Heart right ventricle (tissue), 16 donors: ENCODE results near the gene GUCA2B. TPM values are rescaled to one million over a fixed set of nuclear protein-coding genes. Genes with fewer than 3 reads are reported as not detected.

Experiments
- ATAC-seq, 8 donors: fragments of 200-7000 bp; cut with Tn5 transposase; one replicate each; pipeline ENCODE4 v1.9.1; 2020; ENCODE audit warnings: mild to moderate bottlenecking in 8 of 8, moderate library complexity in 8 of 8, moderate number of reproducible peaks in 1 of 8
- DNase-seq, 2 donors: peaks; one replicate each; pipeline ENCODE4 v3.0.0-alpha.2; 2020
- H3K27ac ChIP-seq, 10 donors: fragments of 200-600 bp; sonication (generic) in 2 of 10; one replicate each; pipeline versions ENCODE4 v1.5.0 to v1.8.0; 2020 to 2022; ENCODE audit warnings: mild to moderate bottlenecking in 3 of 10
- H3K27me3 ChIP-seq, 7 donors: fragments of 200-600 bp; one replicate each; pipeline ENCODE4 v1.8.0; 2021 to 2022; ENCODE audit warnings: mild to moderate bottlenecking in 2 of 7
- H3K36me3 ChIP-seq, 9 donors: fragments of 200-600 bp; sonication (generic) in 1 of 9; one replicate each; pipeline versions ENCODE4 v1.5.0 to v1.8.0; 2020 to 2022; ENCODE audit warnings: mild to moderate bottlenecking in 2 of 9
- H3K4me1 ChIP-seq, 9 donors: fragments of 200-600 bp; sonication (generic) in 1 of 9; one replicate each; pipeline versions ENCODE4 v1.5.0 to v1.8.0; 2020 to 2022; ENCODE audit warnings: mild to moderate bottlenecking in 4 of 9
- H3K4me3 ChIP-seq, 10 donors: fragments of 200-600 bp; sonication (generic) in 2 of 10; one replicate each; pipeline versions ENCODE4 v1.5.0 to v1.8.0; 2020 to 2022; ENCODE audit warnings: mild to moderate bottlenecking in 7 of 10, moderate library complexity in 2 of 10
- H3K9me3 ChIP-seq, 11 donors: fragments of 200-600 bp in 10 of 11; sonication (generic) in 2 of 11; one replicate each; pipeline versions ENCODE4 v1.5.0 to v1.8.0; 2013 to 2022; ENCODE audit warnings: mild to moderate bottlenecking in 2 of 11, control low read depth in 1 of 11, moderate library complexity in 1 of 11
- CTCF ChIP-seq, 9 donors: fragments of 200-600 bp; sonication (generic) in 2 of 9; IDR thresholded peaks; one replicate each; pipeline versions ENCODE4 v1.5.0 to v1.8.0; 2021 to 2022; ENCODE audit warnings: antibody characterized with exemption in 9 of 9, mild to moderate bottlenecking in 5 of 9, moderate library complexity in 1 of 9
- WGBS, 2 donors: extraction: QIAGEN DNeasy Blood & Tissue Kit; methylation state at CpG; one replicate each; pipeline ENCODE4 v1.1.7; 2013; ENCODE audit warnings: inconsistent platforms in 1 of 2; 5-methylcytosine and 5-hydroxymethylcytosine counted together
- intact Hi-C, 10 donors: fragments of 100-400 bp; cut with DNase I; formaldehyde crosslinking; loops; one replicate each; pipeline versions ENCODE4 v1.11.1 to v1.14.2; 2022
- polyA plus RNA-seq, 2 donors: library from polyadenylated mRNA; stranded (reverse); fragments of 200-250 nt; gene quantifications; one replicate each; pipeline ENCODE4 v1.2.3, GENCODE V29; 2013
- total RNA-seq, 10 donors: library from RNA; stranded (reverse); fragmentation: NEBNext Ultra II Directional in 3 of 10; extraction: Animal tissue kit (Norgen Biotek cat#: 25700) in 3 of 10; gene quantifications; one replicate each; pipeline versions ENCODE4 v1.2.1 to v1.2.4, GENCODE V29; 2021 to 2023
- donor health status: Arrhythmogenic right ventricular cardiomyopathy.
- donor health status: ischemic (EF 13 %, LVEDD 7.1; RV severe dilation, severe dysfunction).
- donor health status: healthy with polysubstance abuse.
- donor health status: DM: no; HTN: yes; CAD: no.
- donor health status: DM: no; HTN: no; CAD: no.
- donor health status: ischemic (EF 25% LVEDD 6.9; RV normal size, moderate dysfunction).
- donor health status: ischemic (EF 25% LVEDD 5.7; RV mildly dilated, moderate dysfunction).
- donor health status: healthy.
- donor health status: DM: yes; HTN: yes; CAD: no.
- donor health status: Ischemic cardiomyopathy.
- donor health status: ischemic (EF 35%, LVEDD 5.7; RV mildly dilated, moderate dysfunction).
- donor health status: nonischemic (EF 11% LVEDD 7.7; RV severe dilation, severe dysfunction).
- donor health status: DM: yes; HTN: yes; CAD: no.
- donor health status: PGD.
- donor health status: ischemic (EF 29% LVEDD 5.4; RV normal size, mild dysfunction).
- donor health status: nonischemic (EF 23%, LVEDD 6.1; RV moderate dilation, normal function).

GUCA2B gene
- total and polyA plus RNA-seq, 12 donors, result 0.44 TPM; not detected in 11

DNA sequence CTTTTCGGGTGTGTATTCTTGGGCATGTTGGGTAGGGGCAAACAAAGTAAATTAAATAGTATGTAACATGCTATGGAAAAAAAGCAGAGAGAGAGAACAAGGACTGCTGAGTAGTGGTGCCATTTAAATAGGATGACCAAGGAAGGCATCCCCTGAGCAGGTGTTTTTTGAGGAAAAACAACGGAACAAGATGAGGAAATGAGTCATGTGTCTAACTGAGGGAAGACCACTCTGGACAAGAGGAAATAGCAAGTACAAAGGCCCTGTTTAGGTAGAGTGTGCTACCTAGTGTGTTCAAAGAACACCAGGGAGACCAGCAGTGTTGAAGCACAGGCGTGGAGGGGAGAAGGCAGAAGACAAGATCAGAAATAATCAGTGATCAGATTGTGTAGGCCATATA lies 31.4 kb downstream of the GUCA2B start:
- H3K9me3 ChIP-seq, result no peaks in the 10 kb centered on the region
- H3K4me3 ChIP-seq, result no peak overlapping the region
- no peak for DNase-seq
- intact Hi-C loops, result no loop called here
- H3K4me1 ChIP-seq, result peaks cover 0 to 17% (median 2%) of the 10 kb centered on the region in 9 donors
- no peak for ATAC-seq
- TF ChIP-seq CTCF (IDR thresholded peaks at IDR 0.05), result no peak
- H3K27me3 ChIP-seq, result no peaks in the 10 kb centered on the region
- 83 to 87% methylated on average over 3 of the region's 3 CpGs for WGBS, 2 donors
- peaks cover 0 to 96% (median 10%) of the 10 kb centered on the region in 9 donors for H3K36me3 ChIP-seq
- H3K27ac ChIP-seq, result no peak overlapping the region

- WGBS, 2 donors, result 74 to 79% methylated on average over 3 of the region's 3 CpGs
- H3K9me3 ChIP-seq, result no peaks in the 10 kb centered on the region
- H3K27me3 ChIP-seq, result no peaks in the 10 kb centered on the region
- TF ChIP-seq CTCF (IDR thresholded peaks at IDR 0.05), result no peak
- H3K4me3 ChIP-seq, result no peak overlapping the region
- peaks cover 0 to 10% (median 0%) of the 10 kb centered on the region in 9 donors for H3K4me1 ChIP-seq
- ATAC-seq, result no peak
- H3K36me3 ChIP-seq, result peaks cover 0 to 96% (median 10%) of the 10 kb centered on the region in 9 donors
- intact Hi-C loops, result no loop called here
- no peak for DNase-seq
- H3K27ac ChIP-seq, result no peak overlapping the region
Observed at GRCh38 chr1:42186152-42186551, 32.9 kb downstream of the GUCA2B start.

- Histone ChIP-seq H3K4me1 (peaks cover 0 to 10% (median 0%) of the 10 kb centered on the region in 9 donors), H3K9me3 (no peaks in the 10 kb centered on the region), H3K27ac (no peak overlapping the region), H3K36me3 (peaks cover 0 to 86% (median 10%) of the 10 kb centered on the region in 9 donors), H3K4me3 (no peak overlapping the region), H3K27me3 (no peaks in the 10 kb centered on the region)
- no peak for DNase-seq
- ATAC-seq, result no peak
- intact Hi-C loops, result no loop called here
- 92 to 93% methylated on average over 6 of the region's 6 CpGs for WGBS, 2 donors
- TF ChIP-seq CTCF (IDR thresholded peaks at IDR 0.05), result no peak
Observed at GRCh38 chr1:42189931-42190853, 37.0 kb downstream of the GUCA2B start.

DNA sequence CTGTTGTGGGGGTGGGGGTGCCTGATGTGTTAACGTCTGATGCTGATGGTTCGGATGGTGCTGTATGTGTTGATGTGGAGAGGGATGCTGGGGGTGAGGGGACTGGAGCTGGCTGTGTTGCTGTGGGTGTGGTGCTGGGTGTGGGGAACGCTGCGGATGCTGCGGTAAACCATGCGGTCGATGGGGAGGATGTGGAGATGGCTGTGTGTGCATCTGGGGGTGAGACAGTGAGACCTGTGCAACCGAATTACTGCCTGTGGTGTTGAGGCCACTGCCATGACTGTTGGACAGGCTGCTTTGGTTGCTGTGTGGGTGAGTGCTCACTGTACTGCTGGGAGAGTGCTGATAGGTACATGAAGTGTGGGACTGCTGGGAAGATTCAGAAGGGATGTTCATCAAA lies 38.1 kb downstream of the GUCA2B start:
- no peak for TF ChIP-seq CTCF (IDR thresholded peaks at IDR 0.05)
- DNase-seq (no peak), ATAC-seq (no peak)
- 94 to 95% methylated on average over 8 of the region's 8 CpGs for WGBS, 2 donors
- Histone ChIP-seq H3K27me3 (no peaks in the 10 kb centered on the region), H3K4me3 (no peak overlapping the region), H3K4me1 (peaks cover 0 to 2% (median 0%) of the 10 kb centered on the region in 9 donors), H3K36me3 (peaks cover 0 to 86% (median 10%) of the 10 kb centered on the region in 9 donors), H3K27ac (no peak overlapping the region), H3K9me3 (no peaks in the 10 kb centered on the region)
- intact Hi-C loops, result no loop called here
